Vagina (tissue), 2 donors: Measurements from ENCODE around the gene CD52.

ENCODE experiments used
- CTCF ChIP-seq, 3 experiments: fragments of 450-650 bp in 2 of 3; fragments of 200-600 bp in 1 of 3; sonication (generic) in 1 of 3; IDR thresholded peaks; one replicate each; pipeline ENCODE4 v1.5.1; 2017 to 2019; ENCODE audit warnings: antibody characterized with exemption in 3 of 3, mild to moderate bottlenecking in 2 of 3, moderate library complexity in 2 of 3
- POLR2A ChIP-seq, 2 donors: fragments of 450-650 bp; IDR thresholded peaks; one replicate each; pipeline ENCODE4 v1.6.1; 2017; ENCODE audit warnings: antibody characterized with exemption in 2 of 2, mild to moderate bottlenecking in 2 of 2, moderate library complexity in 2 of 2
- POLR2AphosphoS5 ChIP-seq, 2 donors: sonication (generic); formaldehyde crosslinking; IDR thresholded peaks; one replicate each; pipeline ENCODE4 v1.9.0; 2017; ENCODE audit warnings: antibody characterized with exemption in 2 of 2, mild to moderate bottlenecking in 2 of 2, low read depth in 1 of 2; ENCODE audit not compliant: insufficient read depth in 1 of 2

- TF ChIP-seq POLR2A (IDR thresholded peaks at IDR 0.05) (no peak), CTCF (IDR thresholded peaks at IDR 0.05) (no peak), POLR2AphosphoS5 (IDR thresholded peaks at IDR 0.05; ENCODE audit: insufficient read depth in 1 of 2, low read depth in 1 of 2) (no peak)
Measured at GRCh38 chr1:26278724-26279455, 38.9 kb upstream of the CD52 start.
